Muscle of back (tissue), 11 donors: Measurements from ENCODE around the gene SMYD5. TPM values are rescaled to one million over a fixed set of nuclear protein-coding genes. Genes with fewer than 3 reads are reported as not detected.
"Not testable (repeated sequence)": the region's sequence is repeated elsewhere in the genome, so short reads cannot be mapped to it uniquely, and the experiment has no call there.

Experiments used
- DNase-seq, 3 donors: peaks; one replicate each; pipeline versions ENCODE4 v3.0.0 to v3.0.0-alpha.2; 2013
- polyA plus RNA-seq, 10 donors: library from polyadenylated mRNA; unstranded; fragments of 120-200 nt; gene quantifications; one replicate each; pipeline ENCODE4 v1.2.1, GENCODE V29; 2013; ENCODE audit not compliant: insufficient read length in 10 of 10

The SMYD5 gene
- polyA plus RNA-seq, 10 donors: 29.5 to 35.7 (median 32.1) TPM

GRCh38 chr2:73258913-73259215 is 44.8 kb downstream of the SMYD5 start:
- no peak for DNase-seq

- no peak for DNase-seq
These were observed 45.2 kb downstream of the SMYD5 start for GRCh38 chr2:73259276-73259675.

- no peak for DNase-seq
These were observed 45.8 kb downstream of the SMYD5 start for GRCh38 chr2:73259704-73260337.

GRCh38 chr2:73260338-73260984 is 46.4 kb downstream of the SMYD5 start:
- peak in 1 of 3 donors; percentile 45 for DNase-seq

GRCh38 chr2:73262108-73262651 is 48.1 kb downstream of the SMYD5 start:
- DNase-seq: no peak

- not testable (repeated sequence) for DNase-seq
These were observed 48.8 kb downstream of the SMYD5 start for GRCh38 chr2:73262691-73263429.

GRCh38 chr2:73263540-73264331 is 49.7 kb downstream of the SMYD5 start:
- DNase-seq: no peak

GRCh38 chr2:73264332-73264606 is 50.2 kb downstream of the SMYD5 start:
- DNase-seq: no peak

- no peak for DNase-seq
These were observed 50.7 kb downstream of the SMYD5 start for GRCh38 chr2:73264783-73265182.

- DNase-seq: no peak
These were observed 51.4 kb downstream of the SMYD5 start for GRCh38 chr2:73265298-73266060.

- no peak for DNase-seq
These were observed 52.2 kb downstream of the SMYD5 start for GRCh38 chr2:73266061-73266901.

- DNase-seq: no peak
These were observed 53.0 kb downstream of the SMYD5 start for GRCh38 chr2:73267008-73267407.

- no peak for DNase-seq
These were observed 54.4 kb downstream of the SMYD5 start for GRCh38 chr2:73268366-73268829.

GRCh38 chr2:73268830-73269685 is 55.0 kb downstream of the SMYD5 start:
- peak in 1 of 3 donors; percentile 41 for DNase-seq

GRCh38 chr2:73269686-73270465 is 55.8 kb downstream of the SMYD5 start:
- DNase-seq: no peak

GRCh38 chr2:73272270-73272669 is 58.2 kb downstream of the SMYD5 start:
- no peak for DNase-seq
